Esophagus (tissue), 2 donors: ENCODE measurements around the gene EED. TPM values are rescaled to one million over a fixed set of nuclear protein-coding genes. Genes with fewer than 3 reads are reported as not detected.

Experiments
- H3K27ac ChIP-seq, 2 donors: one replicate each; pipeline ENCODE4 v1.5.1; 2013; ENCODE audit warnings: low read depth in 2 of 2, mild to moderate bottlenecking in 2 of 2, inconsistent platforms in 1 of 2, low read length in 1 of 2, moderate library complexity in 1 of 2
- H3K27me3 ChIP-seq, 2 donors: one replicate each; pipeline ENCODE4 v1.6.1; 2013; ENCODE audit warnings: low read length in 2 of 2, control low read depth in 1 of 2, mild to moderate bottlenecking in 1 of 2; ENCODE audit not compliant: insufficient read depth in 2 of 2, control insufficient read depth in 1 of 2
- H3K36me3 ChIP-seq, 2 donors: one replicate each; pipeline ENCODE4 v1.6.1; 2013; ENCODE audit warnings: low read length in 1 of 2; ENCODE audit not compliant: control insufficient read depth in 2 of 2, insufficient read depth in 2 of 2
- H3K4me1 ChIP-seq, 2 donors: one replicate each; pipeline ENCODE4 v1.6.1; 2013; ENCODE audit warnings: low read length in 1 of 2; ENCODE audit not compliant: control insufficient read depth in 2 of 2, insufficient read depth in 2 of 2
- H3K4me3 ChIP-seq, 2 donors: one replicate each; pipeline ENCODE4 v1.5.1; 2013; ENCODE audit warnings: low read length in 2 of 2, mild to moderate bottlenecking in 2 of 2, low read depth in 1 of 2, moderate library complexity in 1 of 2
- H3K9me3 ChIP-seq, 2 donors: one replicate each; pipeline ENCODE4 v1.6.1; 2013; ENCODE audit warnings: mild to moderate bottlenecking in 2 of 2, low read depth in 1 of 2, low read length in 1 of 2, moderate library complexity in 1 of 2; ENCODE audit not compliant: control insufficient read depth in 2 of 2, insufficient read depth in 1 of 2
- WGBS, 2 donors: extraction: QIAGEN DNeasy Blood & Tissue Kit; methylation state at CpG; one replicate each; pipeline ENCODE4 v1.1.7; 2013; 5-methylcytosine and 5-hydroxymethylcytosine counted together
- polyA plus RNA-seq, 2 donors: library from polyadenylated mRNA; stranded (reverse); fragments of 200-250 nt; gene quantifications; one replicate each; pipeline ENCODE4 v1.2.3, GENCODE V29; 2013
- donor health status: healthy with polysubstance abuse.
- donor health status: Bipolar disorder and iron deficiency.

Gene EED
- polyA plus RNA-seq, 2 donors, result 11.7 to 16.8 TPM

DNA sequence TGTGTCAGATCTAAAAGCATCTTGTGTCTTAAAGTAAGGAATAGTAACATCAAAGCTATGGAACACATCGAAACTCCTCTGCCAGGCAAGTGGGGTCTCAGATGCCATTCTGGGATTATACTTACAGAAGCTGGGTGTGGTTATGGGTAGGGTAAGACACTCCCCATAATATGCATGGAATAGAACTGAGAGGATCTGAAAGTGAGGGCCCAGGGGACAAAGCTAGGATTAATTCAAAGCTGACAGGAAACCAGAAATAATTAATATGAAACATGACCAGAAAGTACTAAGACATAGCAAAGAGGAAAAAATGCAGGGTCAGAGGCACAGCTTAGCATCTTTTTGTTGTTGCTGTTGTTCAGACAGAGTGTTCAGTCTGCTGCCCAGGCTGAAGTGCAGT, 40.2 kb upstream of the EED start:
- H3K36me3 ChIP-seq, result no peaks in the 10 kb centered on the region
- H3K9me3 ChIP-seq, result no peaks in the 10 kb centered on the region
- H3K4me1 ChIP-seq, result no peaks in the 10 kb centered on the region
- H3K27me3 ChIP-seq, result no peaks in the 10 kb centered on the region
- 93% methylated on average over 1 of the region's 1 CpG for WGBS, 2 donors
- no peak overlapping the region for H3K4me3 ChIP-seq
- H3K27ac ChIP-seq, result no peak overlapping the region

DNA sequence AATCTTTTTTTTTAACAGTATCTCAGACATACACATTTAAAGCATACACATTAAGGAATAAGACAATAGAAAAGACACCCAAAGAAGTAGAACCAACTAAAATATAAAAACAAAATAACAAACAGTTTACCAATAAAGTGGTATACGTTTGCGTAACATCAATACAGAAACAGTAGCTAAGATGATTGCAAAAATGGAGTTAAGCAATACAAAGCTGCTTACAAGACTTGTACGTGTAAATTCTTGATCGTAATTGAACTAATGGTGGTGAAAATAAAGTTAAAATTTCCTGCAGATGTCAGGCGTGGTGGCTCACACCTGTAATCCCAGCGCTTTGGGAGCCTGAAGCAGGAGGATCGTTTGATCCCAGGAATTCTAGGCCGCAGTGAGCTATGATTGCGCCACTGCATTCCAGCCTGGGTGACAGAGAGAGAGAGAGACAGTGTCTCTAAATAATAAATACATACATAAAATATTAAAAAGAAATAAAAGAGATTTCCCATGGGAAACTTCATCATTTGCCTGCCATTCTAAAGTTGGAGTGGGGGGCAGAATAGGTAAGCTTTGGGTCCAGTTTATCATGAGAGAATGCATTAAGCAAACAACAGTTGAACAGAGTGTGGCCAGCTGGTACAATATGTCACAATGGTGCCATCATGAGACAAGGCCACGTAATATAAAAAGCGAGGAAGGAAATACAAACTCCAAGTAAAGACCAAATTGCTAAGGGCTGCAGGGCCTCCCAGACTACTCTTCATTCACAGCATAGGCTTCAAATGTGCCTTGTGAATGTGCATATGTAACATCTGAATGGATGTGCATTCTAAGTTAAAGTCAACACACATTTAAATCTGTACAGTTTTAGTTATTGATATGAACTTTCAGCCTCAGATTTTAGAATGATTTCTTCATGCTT, 38.9 kb upstream of the EED start:
- H3K4me1 ChIP-seq, result no peaks in the 10 kb centered on the region
- no peak overlapping the region for H3K4me3 ChIP-seq
- no peaks in the 10 kb centered on the region for H3K9me3 ChIP-seq
- no peaks in the 10 kb centered on the region for H3K36me3 ChIP-seq
- 87 to 90% methylated on average over 11 of the region's 11 CpGs for WGBS, 2 donors
- H3K27me3 ChIP-seq, result no peaks in the 10 kb centered on the region
- H3K27ac ChIP-seq, result no peak overlapping the region

DNA sequence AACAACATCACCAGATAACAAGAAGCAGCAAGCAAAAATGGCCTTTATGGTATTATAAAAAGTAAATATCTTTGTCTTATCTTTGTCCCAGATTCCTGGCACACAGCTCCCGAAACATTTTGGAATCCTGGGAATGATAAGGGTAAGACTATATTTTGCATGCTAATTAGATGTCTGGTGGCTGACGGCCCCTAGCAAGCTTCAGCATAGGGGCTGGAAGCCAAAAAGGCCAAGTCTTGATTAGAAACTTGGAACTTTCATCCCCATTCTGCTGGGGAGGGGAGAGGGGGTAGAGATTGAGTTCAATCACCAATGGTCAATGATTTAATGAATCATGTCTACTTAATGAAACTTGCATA, 38.2 kb upstream of the EED start:
- WGBS, 2 donors, result 85 to 87% methylated on average over 2 of the region's 2 CpGs
- Histone ChIP-seq H3K4me3 (no peak overlapping the region), H3K27ac (no peak overlapping the region), H3K4me1 (no peaks in the 10 kb centered on the region), H3K27me3 (no peaks in the 10 kb centered on the region), H3K9me3 (no peaks in the 10 kb centered on the region), H3K36me3 (no peaks in the 10 kb centered on the region)

DNA sequence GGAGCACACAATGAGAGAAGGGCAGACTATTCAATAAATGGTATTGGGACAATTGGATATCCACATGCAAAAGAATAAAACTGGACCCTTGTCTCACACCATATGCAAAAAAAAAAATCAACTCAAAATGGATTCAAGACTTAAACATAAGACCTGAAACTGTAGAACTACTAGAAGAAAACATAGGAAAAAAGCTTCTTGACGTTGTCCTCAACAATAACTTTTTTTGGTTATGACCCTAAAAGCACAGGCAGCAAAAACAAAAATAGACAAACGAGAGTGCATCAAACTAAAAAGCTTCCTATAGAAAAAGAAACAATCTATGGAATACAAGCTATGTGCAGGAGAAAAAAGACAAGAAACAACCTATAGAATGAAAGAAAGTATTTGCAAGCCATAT, 37.1 kb upstream of the EED start:
- Histone ChIP-seq H3K36me3 (no peaks in the 10 kb centered on the region), H3K9me3 (no peaks in the 10 kb centered on the region), H3K4me3 (no peak overlapping the region), H3K4me1 (no peaks in the 10 kb centered on the region), H3K27me3 (no peaks in the 10 kb centered on the region), H3K27ac (no peak overlapping the region)
- WGBS, 2 donors, result 91 to 98% methylated on average over 2 of the region's 2 CpGs

DNA sequence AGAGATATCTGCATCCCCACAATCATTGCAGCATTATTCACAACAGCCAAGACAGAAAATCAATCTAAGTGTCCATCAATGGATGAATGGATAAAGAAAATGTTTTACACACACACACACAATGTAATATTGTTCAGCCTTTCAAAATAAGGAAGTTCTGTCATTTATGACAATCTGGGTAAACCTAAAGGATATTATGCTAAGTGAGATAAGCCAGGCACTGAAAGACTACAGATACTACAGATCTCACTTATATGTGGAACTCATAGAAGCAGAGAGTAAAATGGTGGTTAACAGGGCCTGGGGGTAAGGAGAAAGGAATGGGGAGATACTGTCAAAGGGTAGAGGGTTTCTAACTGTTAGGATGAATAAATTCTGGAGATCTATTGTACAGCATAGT, 36.0 kb upstream of the EED start:
- Histone ChIP-seq H3K4me1 (no peaks in the 10 kb centered on the region), H3K27ac (no peak overlapping the region), H3K4me3 (no peak overlapping the region), H3K27me3 (no peaks in the 10 kb centered on the region), H3K36me3 (no peaks in the 10 kb centered on the region), H3K9me3 (no peaks in the 10 kb centered on the region)

DNA sequence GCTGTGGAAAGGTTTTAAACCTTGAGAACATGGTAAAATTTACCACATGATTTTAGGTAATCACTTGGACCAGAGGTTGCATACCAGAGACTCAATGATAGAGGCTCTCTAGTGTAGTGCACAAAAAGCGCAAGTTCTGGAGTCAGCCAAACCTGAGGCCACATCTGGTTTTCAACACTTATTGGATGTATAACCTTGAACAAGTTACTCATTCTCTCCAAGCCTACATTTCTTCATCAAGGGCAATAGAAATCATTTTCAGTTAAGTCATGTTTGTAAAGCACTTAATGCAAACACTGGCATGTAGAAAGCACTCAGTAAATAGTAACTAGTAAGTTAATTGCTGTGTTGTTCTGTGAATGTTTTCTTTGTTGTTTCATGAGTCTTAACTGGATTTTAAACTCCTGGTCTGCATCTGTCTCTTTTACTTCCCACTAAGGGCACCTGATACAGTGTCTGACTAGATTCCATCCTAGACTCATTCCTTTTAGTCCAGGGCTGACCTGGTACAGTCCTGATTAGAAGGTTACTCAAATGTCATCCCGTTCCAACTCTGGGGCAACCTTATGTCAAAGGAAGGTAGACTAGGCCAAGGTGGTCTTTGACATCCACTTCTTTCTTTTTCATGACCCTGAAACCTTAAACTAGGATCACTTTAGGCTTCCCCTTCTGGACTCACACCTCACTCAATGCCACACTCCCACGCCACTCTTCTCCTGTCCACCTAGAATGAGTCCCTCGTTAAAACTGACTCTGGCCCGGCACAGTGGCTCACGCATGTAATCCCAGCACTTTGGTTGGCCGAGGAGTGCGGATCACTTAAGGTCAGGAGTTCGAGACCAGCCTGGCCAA, 34.5 kb upstream of the EED start:
- WGBS, 2 donors, result 94 to 96% methylated on average over 9 of the region's 9 CpGs

DNA sequence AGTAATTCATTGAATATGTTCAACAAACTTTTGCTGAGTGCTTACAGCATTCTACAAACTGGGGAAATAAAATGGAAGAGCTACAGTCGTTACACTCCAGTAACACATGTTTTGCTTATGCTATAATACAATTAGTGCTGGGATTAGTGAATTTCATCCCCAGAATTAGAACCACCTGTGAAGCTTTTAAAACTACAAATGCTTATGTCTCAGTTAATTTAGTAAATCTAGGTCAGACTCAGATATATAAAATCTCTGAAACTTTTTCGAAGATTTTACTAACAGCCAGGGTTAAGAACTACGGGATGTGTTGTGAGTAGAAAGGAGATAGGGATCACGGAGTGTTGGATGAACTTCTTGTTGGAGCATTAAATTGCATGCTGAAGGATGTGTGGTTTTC, 33.7 kb upstream of the EED start:
- Histone ChIP-seq H3K4me1 (no peaks in the 10 kb centered on the region), H3K36me3 (no peaks in the 10 kb centered on the region), H3K27ac (no peak overlapping the region), H3K4me3 (no peak overlapping the region), H3K27me3 (no peaks in the 10 kb centered on the region), H3K9me3 (no peaks in the 10 kb centered on the region)
- WGBS, 2 donors, result 88 to 91% methylated on average over 4 of the region's 4 CpGs

More for the DNA sequence above, 34.5 kb upstream of the EED start:
- no peaks in the 10 kb centered on the region for H3K36me3 ChIP-seq
- H3K4me1 ChIP-seq, result no peaks in the 10 kb centered on the region
- no peak overlapping the region for H3K4me3 ChIP-seq
- H3K27ac ChIP-seq, result no peak overlapping the region
- no peaks in the 10 kb centered on the region for H3K9me3 ChIP-seq
- no peaks in the 10 kb centered on the region for H3K27me3 ChIP-seq

DNA sequence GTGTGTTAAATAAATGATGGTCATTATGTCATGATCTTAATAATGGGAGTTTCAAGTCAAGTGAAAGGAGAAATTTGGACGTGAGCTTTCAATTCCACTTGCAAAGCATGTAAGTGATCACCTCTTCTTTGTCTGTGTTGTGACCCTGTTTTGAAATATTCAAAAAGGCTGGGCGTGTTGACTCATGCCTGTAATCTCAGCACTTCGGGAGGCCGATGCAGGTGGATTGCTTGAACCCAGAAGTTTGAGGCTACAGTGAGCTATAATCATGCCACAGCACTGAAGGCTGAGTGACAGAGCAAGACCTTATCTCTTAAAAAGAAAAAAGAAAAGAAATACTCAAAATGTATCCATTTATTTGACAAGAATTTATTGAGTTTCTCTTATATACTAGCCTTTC, 32.9 kb upstream of the EED start:
- Histone ChIP-seq H3K9me3 (no peaks in the 10 kb centered on the region), H3K27me3 (no peaks in the 10 kb centered on the region), H3K36me3 (no peaks in the 10 kb centered on the region), H3K4me3 (no peak overlapping the region), H3K27ac (no peak overlapping the region), H3K4me1 (no peaks in the 10 kb centered on the region)
- 46 to 66% methylated on average over 4 of the region's 4 CpGs for WGBS, 2 donors

DNA sequence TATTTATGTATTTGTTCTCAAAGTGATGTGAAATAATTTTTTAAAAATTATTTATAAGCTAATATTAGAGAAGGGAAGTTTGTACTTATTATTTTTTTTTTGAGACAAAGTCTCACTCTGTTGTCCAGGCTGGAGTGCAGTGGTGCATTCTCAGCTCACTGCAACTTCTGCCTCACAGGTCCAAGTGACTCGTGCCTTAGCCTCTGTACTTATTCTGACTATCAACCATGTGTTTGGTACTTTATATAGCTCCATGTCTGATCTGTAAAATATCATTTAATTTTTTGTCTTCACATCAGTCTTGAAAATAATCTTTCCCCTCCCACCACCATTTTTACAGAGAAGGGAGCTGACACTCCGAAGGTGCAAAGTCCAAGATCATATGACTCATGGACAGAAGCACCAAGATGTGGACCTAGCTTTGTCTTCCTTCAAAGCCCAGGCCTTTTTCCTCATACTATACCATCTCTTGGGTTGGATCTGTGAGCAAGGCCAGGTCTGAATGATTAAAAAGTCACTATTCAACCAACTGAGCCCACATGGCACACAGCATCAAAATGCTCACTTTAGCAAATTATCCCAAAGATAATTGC, 32.4 kb upstream of the EED start:
- no peak overlapping the region for H3K27ac ChIP-seq
- H3K9me3 ChIP-seq, result no peaks in the 10 kb centered on the region
- no peaks in the 10 kb centered on the region for H3K36me3 ChIP-seq
- H3K4me3 ChIP-seq, result no peak overlapping the region
- H3K27me3 ChIP-seq, result no peaks in the 10 kb centered on the region
- no peaks in the 10 kb centered on the region for H3K4me1 ChIP-seq
- 84 to 87% methylated on average over 2 of the region's 2 CpGs for WGBS, 2 donors
